AG10803 (cell line): ENCODE results near the gene ZSWIM4.

Source experiments
- DNase-seq: peaks from one replicate; pipeline ENCODE4 v3.0.0; 2010; ENCODE audit warnings: low read depth
- H3K4me3 ChIP-seq: 2 replicates; pipeline ENCODE4 v1.5.1; 2011; ENCODE audit warnings: mild to moderate bottlenecking, low read length, control low read depth
- CTCF ChIP-seq: conservative IDR thresholded peaks from 2 replicates; pipeline ENCODE4 v1.5.1; 2011; ENCODE audit warnings: mild to moderate bottlenecking, low read length, control low read depth, inconsistent platforms

Gene ZSWIM4

DNA sequence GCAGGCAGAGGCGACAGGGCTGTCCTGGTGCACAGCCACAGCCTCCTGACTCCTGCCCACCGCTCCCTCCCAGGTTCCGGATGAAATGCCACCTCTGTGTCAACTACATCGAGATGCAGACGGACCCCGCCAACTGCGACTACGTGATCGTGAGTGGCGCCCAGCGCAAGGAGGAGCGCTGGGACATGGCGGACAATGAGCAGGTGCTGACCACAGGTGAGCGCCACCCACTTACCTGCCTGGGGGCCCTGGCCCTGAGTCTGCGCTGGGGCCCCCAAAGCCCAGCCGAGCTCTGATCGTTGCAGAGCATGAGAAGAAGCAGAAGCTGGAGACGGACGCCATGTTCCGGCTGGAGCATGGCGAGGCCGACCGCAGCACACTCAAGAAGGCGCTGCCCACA, 36.4 kb upstream of the ZSWIM4 start:
- H3K4me3 ChIP-seq = no peak overlapping the region
- no peak for DNase-seq
- no peak for TF ChIP-seq CTCF

DNA sequence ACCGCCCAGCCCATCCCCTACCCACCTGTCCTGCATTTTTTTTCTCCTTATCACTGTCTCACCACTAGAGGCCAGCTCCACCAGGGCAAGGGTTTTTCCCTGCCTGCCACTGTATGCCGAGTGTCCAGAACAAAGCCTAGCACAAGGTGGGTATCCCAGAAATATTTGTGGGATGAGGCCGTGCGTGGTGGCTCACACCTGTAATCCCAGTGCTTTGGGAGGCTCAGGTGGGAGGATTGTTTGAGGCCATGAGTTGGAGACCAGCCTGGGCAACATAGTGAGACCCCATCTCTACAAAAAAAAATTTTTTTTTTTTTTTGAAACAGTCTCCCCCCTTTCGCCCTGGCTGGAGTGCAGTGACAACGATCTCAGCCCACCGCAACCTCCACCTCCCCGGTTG, 33.8 kb upstream of the ZSWIM4 start:
- peak; percentile 23 for TF ChIP-seq CTCF
- DNase-seq = no peak
- no peak overlapping the region for H3K4me3 ChIP-seq

DNA sequence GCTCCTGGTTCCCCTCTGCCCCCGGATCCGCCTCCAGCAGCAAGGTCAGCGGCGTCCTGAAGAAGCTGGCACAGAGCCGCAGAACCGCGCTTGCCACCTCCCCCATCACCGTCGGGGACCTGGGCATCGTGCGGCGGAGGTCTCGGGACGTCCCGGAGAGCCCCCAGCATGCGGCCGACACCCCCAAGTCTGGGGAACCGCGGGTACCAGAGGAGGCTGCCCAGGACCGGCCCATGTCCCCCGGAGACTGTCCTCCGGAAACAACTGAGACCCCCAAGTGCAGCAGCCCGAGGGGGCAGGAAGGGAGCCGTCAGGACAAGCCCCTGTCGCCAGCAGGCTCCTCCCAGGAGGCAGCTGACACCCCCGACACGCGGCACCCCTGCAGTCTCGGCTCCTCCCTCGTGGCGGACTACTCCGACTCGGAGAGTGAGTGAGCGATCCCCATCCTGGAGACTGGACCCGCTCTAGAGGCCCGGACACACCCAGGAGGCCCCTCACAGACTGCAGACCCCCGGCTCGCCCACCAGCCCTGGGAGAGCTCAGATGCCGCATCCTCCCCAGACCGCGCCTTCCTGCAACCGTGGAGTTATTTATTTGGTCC, 32.5 kb upstream of the ZSWIM4 start:
- DNase-seq = no peak
- TF ChIP-seq CTCF = no peak

DNA sequence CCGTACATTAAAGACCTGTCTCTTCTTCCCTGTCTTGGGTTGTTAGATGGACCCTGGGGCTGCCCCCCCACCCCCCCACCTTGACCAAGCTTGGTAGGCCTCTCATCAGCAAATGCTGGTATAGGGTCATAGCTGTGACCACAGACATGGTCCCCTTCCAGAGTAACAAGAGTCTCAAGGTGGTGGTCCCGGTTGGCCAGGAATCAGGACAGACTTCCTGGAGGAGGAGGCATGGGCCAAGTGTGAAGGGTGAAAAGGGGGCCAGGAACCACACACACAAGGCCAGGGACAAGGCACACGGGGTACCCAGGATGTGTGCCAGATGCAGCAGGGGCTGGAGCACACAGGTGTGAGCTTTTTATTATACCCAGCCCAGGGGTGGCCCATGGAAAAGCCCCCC, 32.0 kb upstream of the ZSWIM4 start:
- DNase-seq = no peak
- H3K4me3 ChIP-seq = no peak overlapping the region
- no peak for TF ChIP-seq CTCF

More for the DNA sequence above, 32.5 kb upstream of the ZSWIM4 start:
- no peak overlapping the region for H3K4me3 ChIP-seq

DNA sequence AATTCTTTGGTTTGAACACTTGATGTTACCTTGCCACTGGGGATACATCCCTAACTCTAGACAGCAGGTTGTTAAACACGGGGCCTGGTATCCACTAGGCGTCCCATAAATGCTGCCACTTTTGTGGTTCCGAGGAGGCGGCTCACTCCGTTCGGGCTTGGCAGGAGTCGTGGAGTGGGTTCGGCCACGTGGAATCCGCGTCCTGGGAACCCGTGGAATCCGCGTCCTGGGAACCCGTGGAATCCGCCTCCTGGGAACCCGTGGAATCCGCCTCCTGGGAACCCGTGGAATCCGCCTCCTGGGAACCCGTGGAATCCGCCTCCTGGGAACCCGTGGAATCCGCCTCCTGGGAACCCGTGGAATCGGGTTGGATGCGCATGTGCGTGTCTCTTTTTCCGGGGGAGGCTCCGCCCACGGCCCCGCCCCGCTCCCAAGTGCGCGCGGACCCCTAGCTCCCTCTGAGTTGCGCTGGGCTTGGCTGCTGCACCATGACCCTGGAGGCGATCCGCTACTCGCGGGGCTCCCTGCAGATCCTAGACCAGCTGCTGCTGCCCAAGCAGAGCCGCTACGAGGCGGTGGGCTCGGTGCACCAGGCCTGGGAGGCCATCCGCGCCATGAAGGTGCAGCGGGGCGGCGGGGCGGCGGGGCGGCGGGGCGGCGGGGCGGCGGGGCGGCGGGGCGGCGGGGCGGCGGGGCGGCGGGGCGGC, 31.0 kb upstream of the ZSWIM4 start, which contains the start of gene MRI1:
Gene MRI1, plus strand, starts transcription at position 422 of the 707 bp plus-strand sequence. Its CDS starts 67 bp downstream, at position 489.
- H3K4me3 ChIP-seq = peak within 1 kb of the TSS; percentile 77
- TF ChIP-seq CTCF = peak; percentile 2; the same call in 1 of the 2 replicates
- peak; percentile 60 for DNase-seq

DNA sequence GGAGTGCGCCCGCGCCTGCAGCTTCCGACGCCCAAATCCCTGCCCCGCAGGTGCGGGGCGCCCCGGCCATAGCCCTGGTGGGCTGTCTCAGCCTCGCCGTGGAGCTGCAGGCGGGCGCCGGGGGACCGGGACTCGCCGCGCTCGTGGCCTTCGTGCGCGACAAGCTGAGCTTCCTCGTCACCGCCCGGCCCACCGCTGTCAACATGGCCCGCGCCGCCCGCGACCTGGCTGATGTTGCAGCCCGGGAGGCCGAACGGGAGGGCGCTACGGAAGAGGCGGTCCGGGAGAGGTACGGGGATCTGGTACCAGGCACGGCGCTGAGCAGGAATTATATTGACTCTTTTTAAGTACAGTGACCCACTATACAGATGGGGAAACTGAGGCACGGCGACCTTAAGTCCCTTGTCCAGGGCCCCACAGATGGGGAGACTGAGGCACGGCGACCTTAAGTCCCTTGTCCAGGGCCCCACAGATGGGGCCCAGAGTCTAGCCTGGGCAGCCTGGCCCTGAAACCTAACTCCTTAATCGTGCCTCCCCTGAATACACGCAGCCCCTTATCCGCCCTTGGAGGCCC, 30.3 kb upstream of the ZSWIM4 start:
- DNase-seq = no peak
- H3K4me3 ChIP-seq = peak overlapping the region; percentile 77
- TF ChIP-seq CTCF = no peak
